Stimulated activated CD4-positive, alpha-beta T cell treated with anti-CD3 and anti-CD28 coated beads, Interleukin-15, amount 100 ng/mL, for 1 hour (primary cell): ENCODE data around the gene GRIK1.

Experiments used
- DNase-seq, 2 donors: peaks; one replicate each; pipeline ENCODE4 v3.0.0-alpha.2; 2020; ENCODE audit warnings: low read depth in 1 of 2, low spot score in 1 of 2

The GRIK1 gene

DNA sequence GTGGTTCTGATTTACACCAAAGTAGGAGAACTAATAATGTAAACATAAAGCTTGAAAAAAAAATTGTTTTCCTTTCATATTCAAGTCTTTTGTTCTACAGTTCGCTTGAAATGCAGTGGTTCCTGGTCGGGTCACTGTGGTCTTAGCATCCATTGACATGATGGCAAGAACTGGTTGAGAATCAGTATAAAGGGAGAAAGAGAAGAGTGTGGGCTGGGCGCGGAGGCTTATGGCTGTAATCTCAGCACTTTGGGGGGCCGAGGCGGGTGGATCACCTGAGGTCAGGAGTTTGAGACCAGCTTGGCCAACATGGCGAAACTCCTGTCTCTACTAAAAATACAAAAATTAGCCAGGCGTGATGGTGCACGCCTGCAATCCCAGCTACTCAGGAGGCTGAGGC lies 390.2 kb downstream of the GRIK1 start:
- DNase-seq: no peak

- no peak for DNase-seq
Observed at GRCh38 chr21:29547998-29548397, 391.8 kb downstream of the GRIK1 start.

DNA sequence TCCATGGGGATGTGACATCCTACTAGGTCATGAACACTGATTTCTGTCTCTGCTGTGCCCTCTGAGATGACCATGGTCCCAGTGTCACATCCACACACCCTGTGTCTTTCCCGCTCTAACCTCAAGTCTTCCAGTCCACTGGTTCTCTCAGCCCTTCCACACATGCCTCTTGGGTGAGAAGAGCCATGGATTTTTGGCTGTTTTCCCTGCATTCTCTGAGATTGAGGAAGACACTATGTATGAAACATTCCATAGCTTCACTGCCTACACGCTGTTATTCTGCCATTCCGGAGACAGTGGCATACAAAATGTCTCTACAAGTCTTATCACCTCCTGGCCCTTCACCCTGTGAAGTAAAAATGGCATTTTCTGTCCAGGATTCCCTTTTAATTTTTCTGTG lies 393.7 kb downstream of the GRIK1 start:
- no peak for DNase-seq

DNA sequence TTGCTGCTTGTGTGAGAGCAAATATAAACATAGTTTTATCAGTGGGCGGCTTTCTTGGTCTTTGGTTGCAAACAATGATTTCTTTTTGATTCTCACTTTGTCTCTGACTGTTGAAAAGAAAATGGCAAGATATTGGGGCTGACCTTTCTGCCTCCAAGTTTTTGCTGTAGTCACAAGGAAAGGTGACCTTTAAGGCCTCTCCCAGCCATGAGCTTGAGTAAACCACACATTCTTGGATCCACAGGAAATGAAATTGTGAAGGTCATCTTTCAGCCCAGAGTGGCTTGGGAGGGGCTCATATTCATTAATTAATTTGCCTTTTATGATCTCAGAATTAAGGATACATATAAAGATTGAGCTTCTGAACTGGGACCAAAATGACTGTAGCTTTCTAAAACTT lies 399.5 kb downstream of the GRIK1 start:
- DNase-seq: no peak

- no peak for DNase-seq
Observed at GRCh38 chr21:29538115-29538514, 401.7 kb downstream of the GRIK1 start.

- DNase-seq: no peak
Observed at GRCh38 chr21:29534448-29534847, 405.3 kb downstream of the GRIK1 start.

- no peak for DNase-seq
Observed at GRCh38 chr21:29529139-29529538, 410.7 kb downstream of the GRIK1 start.

DNA sequence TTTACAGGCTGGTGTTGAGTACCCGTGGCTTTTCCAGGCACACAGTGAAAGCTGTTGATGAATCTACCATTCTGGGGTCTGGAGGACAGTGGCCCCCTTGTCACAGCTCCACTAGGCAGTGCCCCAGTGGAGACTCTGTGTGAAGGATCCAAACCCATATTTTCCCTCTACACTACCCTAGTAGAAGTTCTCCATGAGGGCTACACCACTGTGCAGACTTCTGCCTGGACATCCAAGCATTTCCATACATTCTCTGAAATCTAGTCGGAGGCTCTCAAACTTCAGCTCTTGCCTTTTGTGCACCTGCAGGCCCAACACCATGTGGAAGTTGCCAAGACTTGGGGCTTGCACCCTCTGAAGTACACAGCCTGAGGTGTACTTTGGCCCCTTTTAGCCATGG lies 413.3 kb downstream of the GRIK1 start:
- no peak for DNase-seq

GRCh38 chr21:29524055-29524454 lies 415.7 kb downstream of the GRIK1 start:
- DNase-seq: no peak

DNA sequence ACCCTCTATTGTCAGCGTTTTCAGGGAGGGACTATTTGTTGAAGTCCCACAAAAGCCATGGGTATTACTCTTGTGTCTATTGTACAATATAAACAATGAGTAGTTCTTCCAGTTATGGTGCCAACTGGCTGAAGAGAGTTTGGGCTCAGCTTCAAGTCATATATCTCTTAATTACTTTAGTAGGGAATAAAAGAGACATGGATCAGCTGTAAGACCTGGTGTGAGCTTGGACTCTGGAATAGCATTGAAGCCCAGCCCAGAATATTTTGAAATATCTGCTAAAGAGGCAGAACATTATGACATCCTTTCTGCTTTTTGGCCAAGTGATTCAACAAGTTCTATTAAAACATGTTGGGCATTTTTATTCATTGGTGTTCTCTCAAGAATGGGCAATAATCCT lies 416.1 kb downstream of the GRIK1 start:
- no peak for DNase-seq

DNA sequence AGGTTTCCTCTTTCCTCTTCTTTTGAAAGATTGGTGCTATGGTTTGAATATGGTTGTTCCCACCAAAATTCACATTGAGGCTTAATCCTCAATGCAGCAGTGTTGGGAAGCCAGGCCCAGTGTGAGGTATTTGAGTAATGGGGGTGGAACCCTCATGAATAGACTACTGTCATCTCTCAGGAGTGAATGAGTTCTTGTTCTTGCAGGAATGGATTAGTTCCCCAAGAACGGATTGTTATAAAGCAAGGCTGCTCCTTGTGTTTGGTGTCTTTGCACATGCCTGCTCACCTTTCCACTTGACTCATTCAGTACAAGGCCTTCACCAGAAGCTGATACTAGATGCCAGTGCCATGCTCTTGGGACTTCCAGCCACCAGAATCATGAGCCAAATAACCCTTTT lies 417.9 kb downstream of the GRIK1 start:
- DNase-seq: no peak

GRCh38 chr21:29520171-29520570 lies 419.6 kb downstream of the GRIK1 start:
- no peak for DNase-seq

DNA sequence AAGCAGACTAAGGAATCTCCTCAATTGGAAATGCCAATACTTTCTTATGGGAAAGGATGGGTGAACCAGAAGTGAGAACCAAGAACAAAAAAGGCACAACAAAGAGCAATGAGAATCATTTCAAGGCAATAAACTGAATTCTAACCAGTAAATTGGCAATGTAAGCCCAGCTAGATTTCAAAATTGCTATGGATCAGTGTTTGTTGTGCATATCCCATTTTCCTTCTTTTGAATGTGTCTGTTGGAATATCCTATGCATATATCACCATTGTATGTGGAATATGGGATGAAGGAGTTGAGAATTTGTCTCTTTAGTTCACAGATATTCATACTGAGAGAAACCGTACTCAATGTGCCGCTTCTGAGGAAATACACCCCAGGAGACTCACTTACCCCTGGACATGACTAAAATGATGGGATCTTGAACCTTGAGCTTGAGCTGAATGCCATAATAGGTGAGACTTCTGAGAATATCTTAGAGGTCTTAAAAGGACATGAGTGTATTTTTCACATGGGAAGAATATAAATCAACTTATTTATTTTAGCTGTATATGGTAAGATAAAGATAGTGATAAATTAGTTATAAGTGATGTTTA lies 425.0 kb downstream of the GRIK1 start:
- DNase-seq: no peak

- no peak for DNase-seq
Observed at GRCh38 chr21:29513535-29513934, 426.3 kb downstream of the GRIK1 start.

DNA sequence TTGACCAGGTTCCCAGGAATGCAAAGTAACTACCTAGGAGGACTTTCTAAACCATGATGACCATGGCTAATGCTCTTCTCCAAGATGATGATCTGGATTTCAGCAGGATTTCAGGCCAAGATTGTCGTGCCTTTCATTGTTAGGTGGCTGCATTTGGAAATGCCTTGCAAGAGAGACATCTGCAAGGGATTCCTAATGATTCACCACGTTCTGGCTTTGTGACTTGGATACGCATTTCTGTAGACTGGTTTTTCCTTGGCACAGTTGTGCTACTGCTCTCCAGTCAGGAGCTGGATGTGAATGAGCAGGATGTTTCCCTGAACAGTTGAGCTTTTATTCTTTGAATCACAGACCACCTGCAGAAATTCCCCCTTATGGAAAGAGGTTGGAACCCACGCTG lies 428.7 kb downstream of the GRIK1 start:
- DNase-seq: no peak

- DNase-seq: no peak
Observed at GRCh38 chr21:29509121-29509520, 430.7 kb downstream of the GRIK1 start.

DNA sequence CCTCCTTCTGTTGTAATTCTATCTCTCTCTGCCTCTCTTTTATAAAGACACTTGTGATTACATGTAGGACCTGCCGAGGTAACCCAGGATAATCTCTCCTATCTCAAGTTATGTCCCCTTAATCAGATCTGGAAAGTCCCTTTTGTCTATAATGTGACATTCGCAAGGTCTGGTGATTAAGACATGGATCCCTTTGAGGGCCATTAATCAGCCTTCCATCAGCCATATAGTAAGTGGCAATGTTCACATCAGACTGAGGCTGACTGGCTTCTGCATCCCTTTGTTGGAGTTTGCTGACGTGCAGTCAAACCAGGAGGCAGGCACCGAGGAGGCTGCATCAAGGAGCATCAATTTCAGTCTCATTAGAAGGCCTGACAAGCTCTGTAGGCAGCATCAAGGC lies 431.5 kb downstream of the GRIK1 start:
- DNase-seq: no peak

DNA sequence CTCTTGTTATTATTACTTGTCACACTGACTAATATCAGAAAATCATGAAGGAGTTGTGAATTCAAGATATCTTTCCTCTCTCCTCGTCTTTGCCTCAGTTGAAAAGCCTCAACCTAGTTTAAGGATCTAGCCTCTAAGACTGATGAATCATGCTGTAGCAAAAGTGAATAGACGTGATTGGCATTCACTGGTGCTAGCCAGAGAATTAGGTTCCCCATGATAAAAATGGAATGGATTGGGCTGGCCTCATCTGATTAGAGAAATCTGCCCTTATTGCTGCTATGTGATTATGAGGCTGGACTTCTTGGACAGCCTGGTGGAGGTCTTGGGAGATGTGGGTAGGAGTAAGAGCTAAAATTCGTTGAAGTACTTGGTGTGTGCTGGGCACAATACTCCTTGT lies 432.8 kb downstream of the GRIK1 start:
- no peak for DNase-seq

GRCh38 chr21:29506214-29506613 lies 433.6 kb downstream of the GRIK1 start:
- DNase-seq: no peak

DNA sequence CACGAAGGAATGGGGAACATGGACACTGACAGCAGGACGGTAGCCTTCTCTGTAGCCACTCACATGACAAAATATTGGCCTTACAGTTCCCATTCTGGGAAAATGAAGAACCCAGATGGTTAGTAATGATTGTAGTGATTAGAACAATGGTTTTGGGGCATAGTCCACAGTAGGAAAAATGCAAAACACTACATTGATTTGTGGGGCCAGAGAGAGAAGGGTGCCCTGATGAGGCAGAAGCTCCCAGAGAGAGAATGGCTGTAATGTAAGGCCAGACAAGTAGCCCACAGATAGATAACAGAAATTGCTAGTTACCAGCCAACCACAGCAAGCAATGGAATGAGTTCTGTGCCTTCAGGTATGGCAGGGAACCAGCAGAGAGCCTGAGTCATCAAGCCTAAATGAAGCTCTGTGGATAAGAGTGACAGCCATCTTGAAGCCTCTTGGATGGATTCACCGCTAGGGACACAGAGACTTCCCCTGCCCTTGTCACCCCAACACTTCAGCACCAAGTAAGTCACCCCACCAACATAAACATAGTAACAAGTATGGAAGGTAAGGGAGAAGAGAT lies 435.0 kb downstream of the GRIK1 start:
- DNase-seq: no peak

DNA sequence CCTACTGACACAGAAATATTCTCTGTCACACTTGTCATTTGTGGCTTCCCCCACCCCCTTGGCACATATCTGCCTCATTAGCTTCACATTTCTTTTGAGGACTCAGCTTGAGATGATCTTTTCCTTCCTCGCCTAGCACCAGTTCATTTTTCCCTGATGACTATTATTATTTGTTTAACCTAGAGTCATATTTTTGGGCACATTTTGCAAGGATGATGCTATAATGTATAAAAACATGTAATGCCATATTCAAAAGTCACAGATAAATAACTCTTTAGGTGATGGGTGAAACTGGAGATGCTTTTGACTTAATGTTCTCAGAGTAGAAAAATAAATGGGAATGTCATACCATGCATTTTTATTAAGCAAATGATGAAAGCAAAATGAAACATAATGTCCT lies 438.3 kb downstream of the GRIK1 start:
- no peak for DNase-seq

DNA sequence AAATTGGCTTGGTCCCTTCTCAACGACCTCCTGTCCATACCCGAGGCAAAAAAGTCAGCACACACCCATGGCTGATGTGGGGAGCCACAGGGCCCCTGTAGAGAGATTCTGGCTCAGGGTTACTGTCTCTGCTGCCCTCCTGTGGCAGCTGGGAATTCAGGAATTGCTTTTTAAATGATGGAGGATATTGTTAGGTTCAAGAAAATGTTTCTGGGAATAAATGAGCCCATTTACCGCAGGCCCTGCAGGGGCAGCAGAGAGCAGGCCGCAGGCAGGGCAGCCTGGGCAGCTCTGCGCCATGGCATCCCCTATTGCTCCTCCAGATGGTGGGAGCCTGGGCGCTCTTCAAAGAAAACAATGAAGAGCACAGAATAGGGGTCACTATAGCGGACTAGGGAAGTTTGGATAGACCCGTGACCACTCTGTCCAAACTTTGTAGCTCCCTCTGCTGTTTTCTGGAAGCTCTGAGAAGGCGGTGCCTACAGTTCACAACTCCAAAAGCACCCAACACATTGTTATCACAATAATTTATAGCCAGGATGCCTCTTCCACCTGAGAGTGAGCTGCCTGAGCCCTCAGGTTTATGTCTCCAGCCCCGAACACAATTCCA lies 440.0 kb downstream of the GRIK1 start:
- DNase-seq: no peak

GRCh38 chr21:29499229-29499628 lies 440.6 kb downstream of the GRIK1 start:
- DNase-seq: no peak
